Endometrial microvascular endothelial cells (primary cell): Measurements from ENCODE around the gene FGFR2. TPM values are rescaled to one million over a fixed set of nuclear protein-coding genes. Genes with fewer than 3 reads are reported as not detected.

Experiments used
- in situ Hi-C: cut with HindIII; loops from 2 replicates; pipeline ENCODE4 v1.10.0; 2017; ENCODE audit warnings: low sequenced_read_pairs, low pct_unique_long_range_greater_than_20kb; ENCODE audit errors: inconsistent ontology term
- total RNA-seq: library from RNA; depleted of rRNA; stranded (reverse); fragments of >200 nt; gene quantifications from one replicate; pipeline ENCODE4 v1.2.3, GENCODE V29; 2015; ENCODE audit errors: inconsistent ontology term

Gene FGFR2
- total RNA-seq: not detected

GRCh38 chr10:121598263-121599249 lies at the start of gene FGFR2:
Gene FGFR2, minus strand, starts transcription at chr10:121598444. Its CDS starts 4,627 bp downstream, at chr10:121593817.
- in situ Hi-C loops: no loop called here

DNA sequence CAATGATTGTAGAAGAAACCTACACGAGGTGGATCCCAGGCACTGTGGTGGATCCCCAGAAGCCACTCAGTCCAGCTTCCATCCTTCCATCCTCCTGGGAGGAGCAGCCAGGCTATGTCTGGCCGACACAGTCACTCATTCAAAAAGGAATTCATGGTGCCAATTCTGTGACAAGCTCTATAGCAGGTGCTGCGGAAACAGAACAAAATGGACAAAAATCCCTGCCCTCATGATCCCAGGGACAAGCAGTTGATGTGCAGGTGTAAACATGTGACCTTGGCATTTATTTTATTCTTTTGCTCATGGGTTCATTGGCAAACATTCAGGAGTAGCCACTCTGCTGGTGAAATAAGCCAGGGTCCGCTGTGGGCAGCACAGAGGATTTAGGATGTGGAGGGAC lies 49.2 kb upstream of the FGFR2 start:
- in situ Hi-C loops: no loop called here

DNA sequence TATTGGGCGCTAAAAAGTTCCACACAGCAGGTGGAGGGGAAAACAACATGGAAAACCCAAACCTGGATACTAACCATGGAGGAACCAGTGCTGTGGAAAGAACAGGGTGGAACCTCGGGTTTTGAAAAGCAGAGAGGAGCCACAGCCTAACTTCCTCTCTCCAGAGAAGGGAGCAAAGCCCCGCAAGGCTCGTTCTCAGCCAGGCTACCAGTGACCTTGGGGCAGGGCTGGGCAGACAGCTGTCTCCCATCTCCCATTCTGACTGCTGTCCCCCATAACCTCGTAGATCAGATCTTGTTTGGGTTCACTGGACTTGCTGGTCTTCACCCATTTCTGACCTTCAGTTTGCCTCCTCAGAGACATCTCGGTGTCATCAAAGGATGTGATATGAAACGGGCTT lies 47.5 kb upstream of the FGFR2 start:
- in situ Hi-C loops: no loop called here

- in situ Hi-C loops: no loop called here
These were observed 46.3 kb upstream of the FGFR2 start for GRCh38 chr10:121644501-121644900.

GRCh38 chr10:121640266-121640665 lies 42.0 kb upstream of the FGFR2 start:
- in situ Hi-C loops: no loop called here

GRCh38 chr10:121639416-121639815 lies 41.2 kb upstream of the FGFR2 start:
- in situ Hi-C loops: no loop called here

GRCh38 chr10:121637437-121637836 lies 39.2 kb upstream of the FGFR2 start:
- in situ Hi-C loops: no loop called here

DNA sequence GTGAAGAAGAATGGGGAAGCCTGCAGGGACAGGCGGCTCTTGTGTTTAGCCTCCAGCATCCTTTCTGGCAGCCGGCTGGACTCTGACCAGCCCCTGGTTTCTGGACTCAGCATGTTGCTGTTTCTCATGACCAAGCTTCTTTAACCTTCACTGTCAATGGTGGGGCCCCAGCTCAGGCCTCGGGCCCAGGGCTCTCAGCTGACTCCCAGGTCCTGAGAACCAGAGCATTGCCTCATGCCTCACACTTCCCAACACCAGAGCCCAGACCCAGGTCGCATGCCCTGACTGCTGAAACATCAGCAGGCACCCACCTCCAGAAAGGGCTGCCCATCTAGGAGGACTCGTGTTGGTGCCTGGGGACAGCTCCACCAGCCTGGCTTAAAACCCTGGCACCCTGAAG lies 34.8 kb upstream of the FGFR2 start:
- in situ Hi-C loops: no loop called here

GRCh38 chr10:121631365-121632029 lies 33.3 kb upstream of the FGFR2 start:
- in situ Hi-C loops: no loop called here

DNA sequence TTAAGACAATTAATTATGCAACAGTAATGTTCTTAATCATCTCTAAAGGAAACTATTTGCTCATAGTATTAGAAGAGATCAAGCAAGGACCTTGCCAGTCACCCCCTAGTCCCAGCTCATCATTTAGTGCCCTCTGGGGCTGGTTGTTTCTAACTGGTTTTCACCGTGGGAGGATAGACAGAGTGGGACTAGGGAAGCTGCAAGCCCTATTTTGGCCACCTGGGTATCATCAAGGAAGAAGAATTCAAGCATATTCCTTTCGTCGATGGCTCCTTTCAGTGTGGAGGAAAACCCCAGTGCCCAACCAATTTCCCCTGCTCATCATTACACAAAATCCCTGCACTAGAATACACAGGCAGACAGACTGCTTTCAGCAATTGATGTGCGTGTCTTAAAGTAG lies 30.6 kb upstream of the FGFR2 start:
- in situ Hi-C loops: no loop called here

- in situ Hi-C loops: no loop called here
These were observed 29.8 kb upstream of the FGFR2 start for GRCh38 chr10:121627876-121628581.

GRCh38 chr10:121624836-121625486 lies 26.7 kb upstream of the FGFR2 start:
- in situ Hi-C loops: no loop called here

GRCh38 chr10:121618906-121619305 lies 20.7 kb upstream of the FGFR2 start:
- in situ Hi-C loops: no loop called here

DNA sequence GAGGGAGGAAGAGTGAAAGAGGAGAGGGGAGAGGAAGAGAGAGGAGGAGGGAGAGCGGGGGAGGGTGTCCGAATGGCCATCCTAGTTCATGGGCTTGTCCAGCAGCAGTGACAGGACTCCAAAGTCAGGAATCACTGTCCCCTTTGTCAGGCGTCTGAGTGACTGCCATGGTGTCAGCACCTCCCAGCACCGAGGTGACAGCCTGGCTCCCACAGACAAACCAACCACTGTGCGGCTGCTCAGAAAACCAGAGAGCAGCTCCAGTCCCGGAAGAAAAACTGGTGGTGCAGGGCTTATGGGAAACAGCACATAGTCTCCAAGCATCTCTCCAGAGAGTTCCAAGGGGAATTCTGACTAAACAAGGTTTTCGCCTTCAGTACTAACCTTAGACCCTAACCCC lies 18.9 kb upstream of the FGFR2 start:
- in situ Hi-C loops: no loop called here

GRCh38 chr10:121616291-121616690 lies 18.0 kb upstream of the FGFR2 start:
- in situ Hi-C loops: no loop called here

DNA sequence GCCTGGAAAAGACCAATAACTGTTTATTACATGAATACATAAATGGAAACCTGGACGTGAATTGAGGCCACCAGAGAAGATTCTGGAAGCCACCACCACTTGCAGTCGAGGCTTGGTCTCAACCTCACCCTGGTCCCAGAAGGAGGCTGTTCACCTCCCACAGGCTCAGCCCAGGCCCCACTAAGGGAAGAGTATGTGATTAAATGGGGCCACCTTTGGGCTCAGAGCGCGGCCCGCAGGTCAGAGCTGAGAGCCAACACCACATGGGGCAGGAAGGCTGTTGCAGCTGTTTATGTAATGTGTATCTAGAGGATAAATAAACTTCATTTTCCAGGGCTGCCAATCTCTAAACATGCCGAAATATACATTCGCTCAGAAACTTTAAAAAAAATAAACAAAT lies 17.6 kb upstream of the FGFR2 start:
- in situ Hi-C loops: no loop called here

DNA sequence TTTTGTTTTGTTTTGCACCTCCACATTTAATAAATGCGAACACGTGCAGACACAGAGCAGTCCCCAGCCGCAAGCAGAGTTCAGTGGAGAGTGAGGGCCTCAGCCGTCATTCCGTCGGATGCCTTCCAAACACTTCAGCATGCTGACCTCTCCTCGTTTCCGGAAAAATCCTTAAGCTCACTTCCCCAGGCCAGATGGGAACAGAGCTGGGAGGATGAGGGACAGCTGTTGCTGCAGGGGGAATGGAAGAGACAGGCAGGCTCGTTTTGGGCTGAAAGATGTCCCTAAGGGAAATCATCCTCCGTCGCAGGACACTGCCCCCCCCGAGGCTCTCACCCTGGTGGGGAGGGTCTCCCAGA lies 17.2 kb upstream of the FGFR2 start:
- in situ Hi-C loops: no loop called here

DNA sequence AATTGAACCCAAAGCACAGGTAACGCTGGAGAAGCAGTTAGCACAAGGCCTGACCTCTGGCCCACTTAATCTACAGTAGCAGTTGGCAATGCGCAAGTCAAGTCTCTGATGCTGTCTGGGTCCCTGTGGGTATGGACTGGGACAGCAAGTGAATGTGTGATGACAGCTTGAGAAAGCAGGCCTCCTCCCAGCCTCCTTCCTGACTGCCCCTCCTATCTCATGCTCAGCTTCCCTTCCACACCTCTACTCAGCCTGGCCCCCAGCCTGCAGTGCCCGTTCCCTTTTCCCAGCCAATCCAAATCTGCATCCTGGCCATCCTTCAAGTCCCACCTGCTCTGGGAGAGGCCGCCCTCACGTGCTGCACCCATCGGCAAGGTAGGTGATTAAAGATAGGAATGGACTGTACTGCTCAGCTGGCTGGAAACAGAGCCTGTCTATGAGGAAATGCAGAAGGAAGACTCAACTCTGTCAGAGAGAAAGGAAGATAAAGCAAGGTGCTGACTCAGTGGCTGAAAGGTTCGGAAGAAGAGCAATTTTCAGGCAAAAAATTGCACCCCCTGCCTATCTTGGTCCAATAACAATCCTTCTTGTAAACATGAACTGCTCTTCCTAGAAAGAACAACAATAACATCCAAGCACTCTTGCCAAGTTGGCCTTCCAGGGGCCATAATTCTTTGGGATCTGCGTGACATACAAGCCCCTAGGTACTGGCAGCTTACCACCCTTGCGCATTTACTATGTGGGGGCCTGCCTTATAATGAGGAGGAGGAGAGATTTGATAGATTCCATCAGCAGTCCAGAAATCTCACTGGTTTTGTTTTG lies 16.6 kb upstream of the FGFR2 start:
- in situ Hi-C loops: no loop called here
